Naive B cell (primary cell): Measurements from ENCODE around the gene AHNAK2. TPM values are rescaled to one million over a fixed set of nuclear protein-coding genes. Genes with fewer than 3 reads are reported as not detected.

Experiments
- ATAC-seq, 2 donors: fragments of 150-1000 bp; cut with Tn5 transposase; 2 replicates each; pipeline ENCODE4 v1.10.0; 2021; ENCODE audit warnings: low read depth in 2 of 2, mild to moderate bottlenecking in 2 of 2, moderate library complexity in 2 of 2
- DNase-seq: peaks from one replicate; pipeline ENCODE4 v3.0.0; 2022
- H3K27ac Mint-ChIP-seq, 6 donors: one replicate each; pipeline ENCODE4 v1.8.0; 2020 to 2022; ENCODE audit warnings: mild to moderate bottlenecking in 6 of 6, mixed read lengths in 6 of 6, moderate library complexity in 5 of 6, inconsistent platforms in 2 of 6
- H3K27me3 Mint-ChIP-seq, 3 donors: one replicate each; pipeline ENCODE4 v1.8.0; 2021 to 2022; ENCODE audit warnings: mixed read lengths in 3 of 3, mild to moderate bottlenecking in 1 of 3
- H3K36me3 Mint-ChIP-seq, 2 donors: one replicate each; pipeline ENCODE4 v1.8.0; 2020 to 2022; ENCODE audit warnings: mixed read lengths in 2 of 2, inconsistent platforms in 1 of 2, mild to moderate bottlenecking in 1 of 2
- H3K4me1 Mint-ChIP-seq, 3 donors: one replicate each; pipeline ENCODE4 v1.8.0; 2020 to 2022; ENCODE audit warnings: mixed read lengths in 3 of 3, inconsistent platforms in 1 of 3, mild to moderate bottlenecking in 1 of 3, moderate library complexity in 1 of 3
- H3K4me3 Mint-ChIP-seq, 8 donors: one replicate each; pipeline ENCODE4 v1.8.0; 2020 to 2022; ENCODE audit warnings: mild to moderate bottlenecking in 8 of 8, mixed read lengths in 8 of 8, moderate library complexity in 8 of 8, inconsistent platforms in 2 of 8
- H3K9me3 Mint-ChIP-seq, 7 donors: one replicate each; pipeline ENCODE4 v1.8.0; 2020 to 2022; ENCODE audit warnings: mixed read lengths in 7 of 7, mild to moderate bottlenecking in 5 of 7, inconsistent platforms in 2 of 7, moderate library complexity in 1 of 7
- polyA plus RNA-seq, 6 donors: library from polyadenylated mRNA; unstranded; fragments of 300-500 nt; fragmentation: Illumina TruSeq; gene quantifications; one replicate each; pipeline ENCODE4 v1.2.3, GENCODE V29; 2021; ENCODE audit warnings: low read depth in 6 of 6

Gene AHNAK2
- polyA plus RNA-seq, 6 donors from 2014 or later: 0.63 to 0.92 (median 0.70) TPM; not detected in 1

DNA sequence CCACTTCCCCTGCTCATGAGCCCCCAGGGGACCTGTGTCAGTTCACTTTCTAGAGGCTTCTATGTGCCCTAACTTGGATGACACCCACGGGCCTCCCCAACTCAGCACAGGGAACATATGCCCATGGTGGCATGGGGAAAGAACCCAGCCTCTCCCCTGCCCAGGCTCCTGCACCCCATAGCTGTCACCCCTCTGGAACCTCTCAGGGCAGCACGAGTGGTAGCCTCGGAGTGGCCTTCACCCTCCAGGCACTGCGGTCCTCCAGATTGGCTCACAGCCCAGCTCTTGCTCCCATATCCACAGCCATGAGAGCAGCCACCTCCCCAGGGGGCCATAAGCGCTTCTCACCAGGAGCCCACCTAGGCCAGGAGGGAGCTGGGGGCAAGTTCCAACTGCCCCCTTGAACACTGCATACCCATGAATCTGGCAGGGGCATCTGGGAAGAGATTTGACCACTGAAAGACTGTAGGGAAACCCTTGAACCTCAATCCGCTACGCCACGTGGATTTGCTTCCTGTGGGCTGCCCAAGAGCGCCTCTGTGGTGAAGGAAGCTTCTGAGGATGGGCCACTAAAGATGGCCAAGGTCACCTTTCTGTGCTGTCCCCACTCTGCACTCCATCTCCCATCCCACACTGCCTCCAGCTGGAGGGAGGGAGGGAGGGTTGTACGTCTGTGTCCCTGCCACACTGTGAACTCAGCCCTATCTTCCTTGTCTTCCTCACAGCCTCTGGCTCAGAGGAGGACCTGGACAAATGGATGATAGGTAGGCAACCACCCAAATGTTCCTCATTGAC lies 41.6 kb downstream of the AHNAK2 start:
- H3K4me3 Mint-ChIP-seq: peak overlapping the region in 2 of 8 donors; percentile 26 to 44
- H3K27ac Mint-ChIP-seq: peak overlapping the region in 1 of 6 donors; percentile 49
- DNase-seq (no peak), ATAC-seq (no peak)
- peaks cover 11 to 21% (median 13%) of the 10 kb centered on the region in 3 donors for H3K4me1 Mint-ChIP-seq
- H3K9me3 Mint-ChIP-seq: no peaks in the 10 kb centered on the region
- H3K36me3 Mint-ChIP-seq: no peaks in the 10 kb centered on the region
- peaks cover 0 to 8% (median 0%) of the 10 kb centered on the region in 3 donors for H3K27me3 Mint-ChIP-seq

DNA sequence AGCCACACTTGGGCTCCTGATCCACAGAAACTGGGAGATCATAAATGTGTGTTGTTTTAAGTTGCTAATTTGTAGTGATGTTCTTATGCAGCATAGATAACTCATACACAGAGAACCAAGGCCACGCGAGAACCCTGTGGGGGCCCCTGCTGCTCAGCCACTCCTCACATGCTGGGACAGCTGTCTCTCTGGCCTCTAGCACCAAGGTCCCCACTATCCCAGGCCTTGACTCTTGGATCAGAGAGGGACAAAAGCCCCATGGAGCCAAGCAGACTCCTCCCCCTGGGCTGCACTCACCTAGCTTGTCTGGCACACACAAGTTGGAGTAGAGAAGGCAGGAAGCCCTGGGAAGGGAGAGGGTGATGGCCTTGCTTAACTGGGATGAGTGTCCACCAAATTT lies 42.2 kb downstream of the AHNAK2 start:
- no peaks in the 10 kb centered on the region for H3K36me3 Mint-ChIP-seq
- H3K9me3 Mint-ChIP-seq: no peaks in the 10 kb centered on the region
- no peak for DNase-seq
- no peak for ATAC-seq
- H3K27ac Mint-ChIP-seq: no peak overlapping the region
- peak overlapping the region in 1 of 8 donors; percentile 43 for H3K4me3 Mint-ChIP-seq
- H3K4me1 Mint-ChIP-seq: peaks cover 11 to 21% (median 13%) of the 10 kb centered on the region in 3 donors
- H3K27me3 Mint-ChIP-seq: peaks cover 0 to 8% (median 0%) of the 10 kb centered on the region in 3 donors

DNA sequence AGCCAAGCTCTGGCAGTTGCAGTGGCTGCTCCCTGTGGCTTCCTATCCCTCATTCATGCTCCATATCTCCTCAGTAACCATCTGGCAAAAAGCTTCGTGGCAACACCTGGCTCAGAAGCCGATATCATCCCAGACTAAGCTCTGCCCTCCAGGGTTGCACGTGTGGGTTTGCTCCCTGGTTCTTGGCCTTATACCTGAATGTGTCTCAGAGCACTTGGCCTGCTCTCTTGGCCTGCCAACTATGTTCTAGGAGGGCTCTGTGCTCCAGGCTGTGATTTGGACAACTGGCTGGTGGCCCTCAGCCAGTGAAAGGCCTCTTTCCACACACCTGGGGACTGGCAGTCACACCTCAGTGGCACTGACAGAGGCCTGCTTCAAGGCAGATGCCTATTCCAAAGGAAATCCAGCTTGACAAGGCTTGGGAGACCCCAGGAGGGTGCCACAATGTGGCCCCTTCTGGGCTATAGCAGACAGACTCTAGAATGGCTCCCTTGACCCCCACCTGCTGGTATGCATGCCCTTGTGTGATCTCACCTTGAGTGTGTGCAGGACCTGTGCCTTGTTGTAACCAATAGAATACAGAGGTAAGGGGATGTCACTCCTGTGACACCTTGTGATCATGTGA lies 43.0 kb downstream of the AHNAK2 start:
- DNase-seq (no peak), ATAC-seq (no peak)
- Mint-ChIP-seq H3K4me3 (peak overlapping the region in 6 of 8 donors; percentile 73 to 90 (median 76)), H3K27ac (peak overlapping the region in 4 of 6 donors; percentile 11 to 47 (median 32)), H3K36me3 (no peaks in the 10 kb centered on the region), H3K9me3 (no peaks in the 10 kb centered on the region), H3K27me3 (peaks cover 0 to 8% (median 0%) of the 10 kb centered on the region in 3 donors), H3K4me1 (peaks cover 11 to 21% (median 13%) of the 10 kb centered on the region in 3 donors)

DNA sequence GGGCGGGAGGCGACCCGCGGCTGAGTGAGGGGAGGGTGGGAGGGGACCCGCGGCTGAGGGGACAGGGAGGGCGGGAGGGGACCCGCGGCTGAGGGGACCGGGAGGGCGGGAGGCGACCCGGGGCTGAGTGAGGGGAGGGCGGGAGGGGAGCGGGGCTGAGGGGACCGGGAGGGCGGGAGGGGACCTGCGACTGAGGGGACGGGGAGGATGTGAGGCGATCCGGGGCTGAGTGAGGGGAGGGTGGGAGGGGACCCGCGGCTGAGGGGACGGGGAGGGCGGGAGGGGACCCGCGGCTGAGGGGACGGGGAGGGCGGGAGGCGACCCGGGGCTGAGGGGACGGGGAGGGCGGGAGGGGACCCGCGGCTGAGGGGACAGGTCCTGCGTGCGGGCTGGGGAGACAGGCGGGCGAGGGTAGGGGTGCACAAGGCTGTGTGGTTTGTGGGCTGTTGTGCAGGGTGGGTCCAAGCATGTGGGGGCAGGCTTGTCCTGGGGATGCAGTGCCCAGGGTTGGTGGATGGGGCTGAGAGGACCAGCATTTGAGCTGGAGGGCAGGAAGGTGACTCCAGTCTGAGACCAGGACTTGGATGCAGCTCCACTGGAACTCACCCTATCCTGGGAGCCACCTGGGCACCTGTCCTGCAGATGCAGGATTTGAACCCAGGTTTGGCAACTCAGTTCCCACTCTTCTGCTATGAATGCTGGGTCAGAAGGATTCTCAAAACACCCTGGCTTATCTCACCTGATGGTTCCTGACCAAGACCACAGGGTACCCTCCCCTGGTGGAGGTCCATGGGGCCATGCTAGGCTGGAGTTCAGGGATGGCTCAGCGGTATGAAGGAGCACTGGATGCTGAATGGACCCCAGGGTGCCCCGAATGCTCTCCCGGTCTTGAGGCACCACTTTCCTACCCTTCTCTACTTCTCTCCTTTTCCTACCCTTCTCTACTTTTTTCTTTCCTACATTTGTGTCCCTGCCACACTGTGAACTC lies 44.1 kb downstream of the AHNAK2 start:
- Mint-ChIP-seq H3K27ac (peak overlapping the region in 1 of 6 donors; percentile 47), H3K4me1 (peaks cover 13 to 21% (median 13%) of the 10 kb centered on the region in 3 donors), H3K4me3 (peak overlapping the region in 7 of 8 donors; percentile 30 to 90 (median 75)), H3K36me3 (no peaks in the 10 kb centered on the region), H3K9me3 (no peaks in the 10 kb centered on the region), H3K27me3 (peaks cover 0 to 8% (median 0%) of the 10 kb centered on the region in 3 donors)
- DNase-seq (no peak), ATAC-seq (no peak)

DNA sequence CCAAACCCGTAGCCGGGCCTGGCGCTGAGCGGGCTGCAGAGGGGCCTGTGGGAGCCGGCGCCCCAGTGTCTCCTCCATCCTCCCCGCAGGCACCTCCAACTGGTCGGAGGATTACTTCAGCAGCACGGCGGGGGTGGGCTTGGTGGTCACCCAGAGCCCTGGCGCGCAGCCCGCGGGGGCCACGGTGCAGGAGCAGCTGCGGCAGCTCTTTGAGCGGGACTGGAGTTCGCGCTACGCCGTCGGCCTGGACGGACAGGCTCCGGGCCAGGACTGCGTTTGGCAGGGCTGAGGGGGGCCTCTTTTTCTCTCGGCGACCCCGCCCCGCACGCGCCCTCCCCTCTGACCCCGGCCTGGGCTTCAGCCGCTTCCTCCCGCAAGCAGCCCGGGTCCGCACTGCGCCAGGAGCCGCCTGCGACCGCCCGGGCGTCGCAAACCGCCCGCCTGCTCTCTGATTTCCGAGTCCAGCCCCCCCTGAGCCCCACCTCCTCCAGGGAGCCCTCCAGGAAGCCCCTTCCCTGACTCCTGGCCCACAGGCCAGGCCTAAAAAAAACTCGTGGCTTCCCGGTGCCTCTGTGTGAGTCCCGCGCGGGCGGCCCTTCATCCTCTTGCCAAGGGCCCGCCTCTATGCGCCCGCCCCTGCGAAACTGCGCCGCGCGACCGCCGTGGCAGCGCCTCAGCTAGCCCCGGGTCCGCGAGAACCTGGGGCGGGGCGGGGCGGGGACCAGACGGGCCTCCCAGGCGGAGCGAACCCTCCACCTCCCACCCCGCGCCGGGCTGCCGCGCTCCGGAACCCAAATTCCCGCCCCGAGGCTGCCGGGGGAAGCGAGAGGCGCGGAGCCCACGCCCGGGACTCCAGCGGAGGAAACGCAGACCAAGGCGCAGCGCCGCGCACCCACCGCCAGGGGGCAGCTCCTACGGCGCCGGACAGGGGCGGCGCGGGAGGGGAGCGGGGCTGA lies 45.2 kb downstream of the AHNAK2 start:
- H3K27ac Mint-ChIP-seq: peak overlapping the region in 3 of 6 donors; percentile 28 to 69 (median 29)
- peak overlapping the region in 7 of 8 donors; percentile 56 to 81 (median 72) for H3K4me3 Mint-ChIP-seq
- no peaks in the 10 kb centered on the region for H3K36me3 Mint-ChIP-seq
- H3K4me1 Mint-ChIP-seq: peaks cover 13 to 30% (median 19%) of the 10 kb centered on the region in 3 donors
- DNase-seq (peak; percentile 79), ATAC-seq (peak; percentile 87 to 90)
- H3K9me3 Mint-ChIP-seq: no peaks in the 10 kb centered on the region
- peaks cover 0 to 8% (median 0%) of the 10 kb centered on the region in 3 donors for H3K27me3 Mint-ChIP-seq

DNA sequence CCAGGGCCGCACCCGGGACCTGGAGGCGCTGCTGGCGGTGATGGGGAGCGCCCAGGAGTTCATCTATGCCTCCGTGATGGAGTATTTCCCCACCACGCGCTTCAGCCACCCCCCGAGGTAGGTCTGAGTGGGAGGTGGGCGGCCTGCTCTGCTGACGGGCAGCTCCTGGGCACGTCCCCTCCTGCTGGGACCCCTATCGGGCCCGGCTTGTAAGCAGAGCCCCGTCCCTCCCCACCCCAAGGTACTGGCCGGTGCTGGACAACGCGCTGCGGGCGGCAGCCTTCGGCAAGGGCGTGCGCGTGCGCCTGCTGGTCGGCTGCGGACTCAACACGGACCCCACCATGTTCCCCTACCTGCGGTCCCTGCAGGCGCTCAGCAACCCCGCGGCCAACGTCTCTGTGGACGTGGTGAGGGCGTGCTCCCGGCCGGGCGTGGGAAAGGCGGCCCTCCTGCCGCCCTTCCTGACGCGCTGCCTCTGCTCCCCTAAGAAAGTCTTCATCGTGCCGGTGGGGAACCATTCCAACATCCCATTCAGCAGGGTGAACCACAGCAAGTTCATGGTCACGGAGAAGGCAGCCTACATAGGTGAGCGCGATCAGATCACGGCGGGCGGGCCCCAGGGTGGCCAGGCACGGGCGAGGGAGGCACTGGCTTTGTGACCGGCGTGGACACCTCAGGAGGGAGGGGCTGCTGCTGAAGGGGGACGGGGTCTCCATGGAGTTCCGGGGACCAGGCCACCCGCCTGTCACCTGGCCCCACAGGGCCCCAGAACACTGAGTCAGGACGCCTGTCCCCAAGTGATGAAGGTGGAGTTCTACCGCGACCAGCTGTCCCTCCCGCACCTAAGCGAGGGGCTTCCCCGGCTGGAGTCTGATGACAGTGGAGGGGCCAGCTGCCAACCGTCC lies 46.2 kb downstream of the AHNAK2 start:
- Mint-ChIP-seq H3K36me3 (no peaks in the 10 kb centered on the region), H3K4me1 (peaks cover 20 to 38% (median 26%) of the 10 kb centered on the region in 3 donors), H3K27me3 (peaks cover 0 to 8% (median 0%) of the 10 kb centered on the region in 3 donors), H3K9me3 (no peaks in the 10 kb centered on the region), H3K27ac (no peak overlapping the region), H3K4me3 (peak overlapping the region in 4 of 8 donors; percentile 22 to 51 (median 42))
- ATAC-seq: no peak
- DNase-seq: no peak

DNA sequence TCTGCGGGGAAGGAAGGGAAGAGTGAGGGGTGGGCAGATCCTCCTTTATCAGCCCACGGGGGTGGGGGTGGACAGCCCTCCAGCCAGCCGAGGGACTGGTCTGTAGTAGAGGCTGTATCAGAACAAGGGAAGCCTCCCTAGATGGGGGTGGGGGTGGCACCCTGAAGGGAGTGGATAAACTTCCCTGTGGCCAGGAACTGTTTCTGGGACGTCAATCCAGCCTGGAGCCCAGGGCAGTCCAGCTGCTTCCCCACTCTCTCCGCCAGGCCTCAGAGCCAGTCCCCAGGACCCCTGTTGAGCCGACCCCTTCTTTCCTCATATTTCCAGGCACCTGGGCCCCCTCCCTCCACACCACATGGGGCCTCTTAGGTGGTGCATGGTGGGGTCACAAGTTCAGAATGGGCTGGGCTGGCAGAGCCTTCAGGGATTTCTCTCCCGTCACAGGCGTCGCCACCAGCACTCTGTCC lies 46.8 kb downstream of the AHNAK2 start:
- Mint-ChIP-seq H3K36me3 (no peaks in the 10 kb centered on the region), H3K4me1 (peaks cover 27 to 42% (median 30%) of the 10 kb centered on the region in 3 donors), H3K4me3 (peak overlapping the region in 1 of 8 donors; percentile 43), H3K27me3 (peaks cover 0 to 8% (median 0%) of the 10 kb centered on the region in 3 donors), H3K27ac (no peak overlapping the region), H3K9me3 (no peaks in the 10 kb centered on the region)
- DNase-seq (no peak), ATAC-seq (no peak)

DNA sequence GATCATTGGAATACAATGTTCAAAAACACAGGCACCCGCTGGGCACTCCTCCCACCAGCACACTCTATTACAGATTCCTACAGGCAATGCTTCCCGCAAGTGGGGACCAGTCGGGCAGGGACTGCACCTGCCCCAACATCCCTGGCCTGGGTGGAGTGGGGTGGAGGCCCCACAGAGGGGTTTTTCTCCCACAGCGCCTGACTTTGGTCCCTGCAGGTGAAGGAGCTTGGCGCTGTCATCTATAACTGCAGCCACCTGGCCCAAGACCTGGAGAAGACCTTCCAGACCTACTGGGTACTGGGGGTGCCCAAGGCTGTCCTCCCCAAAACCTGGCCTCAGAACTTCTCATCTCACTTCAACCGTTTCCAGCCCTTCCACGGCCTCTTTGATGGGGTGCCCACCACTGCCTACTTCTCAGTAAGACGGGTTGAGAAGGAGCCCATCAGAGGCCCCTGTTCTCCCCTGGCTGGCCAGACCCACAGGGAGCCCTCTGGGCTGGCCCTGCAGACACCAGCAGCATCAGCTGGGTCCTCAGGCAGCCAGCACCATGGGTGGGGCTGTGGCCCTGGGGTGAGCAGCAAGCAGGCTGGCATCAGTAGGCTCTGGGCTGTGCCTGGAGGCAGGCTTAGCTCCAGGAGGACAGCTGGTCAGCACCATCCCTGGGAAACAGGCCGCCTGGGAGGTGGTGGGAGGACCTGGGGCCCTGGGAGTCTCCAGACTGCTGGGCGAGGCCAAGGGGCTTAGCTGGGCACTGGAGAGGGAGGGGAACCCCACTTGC lies 47.5 kb downstream of the AHNAK2 start:
- no peak overlapping the region for H3K27ac Mint-ChIP-seq
- H3K9me3 Mint-ChIP-seq: no peaks in the 10 kb centered on the region
- H3K27me3 Mint-ChIP-seq: peaks cover 0 to 8% (median 0%) of the 10 kb centered on the region in 3 donors
- no peak for DNase-seq
- peaks cover 27 to 47% (median 31%) of the 10 kb centered on the region in 3 donors for H3K4me1 Mint-ChIP-seq
- H3K4me3 Mint-ChIP-seq: peak overlapping the region in 1 of 8 donors; percentile 43
- no peaks in the 10 kb centered on the region for H3K36me3 Mint-ChIP-seq
- no peak for ATAC-seq

DNA sequence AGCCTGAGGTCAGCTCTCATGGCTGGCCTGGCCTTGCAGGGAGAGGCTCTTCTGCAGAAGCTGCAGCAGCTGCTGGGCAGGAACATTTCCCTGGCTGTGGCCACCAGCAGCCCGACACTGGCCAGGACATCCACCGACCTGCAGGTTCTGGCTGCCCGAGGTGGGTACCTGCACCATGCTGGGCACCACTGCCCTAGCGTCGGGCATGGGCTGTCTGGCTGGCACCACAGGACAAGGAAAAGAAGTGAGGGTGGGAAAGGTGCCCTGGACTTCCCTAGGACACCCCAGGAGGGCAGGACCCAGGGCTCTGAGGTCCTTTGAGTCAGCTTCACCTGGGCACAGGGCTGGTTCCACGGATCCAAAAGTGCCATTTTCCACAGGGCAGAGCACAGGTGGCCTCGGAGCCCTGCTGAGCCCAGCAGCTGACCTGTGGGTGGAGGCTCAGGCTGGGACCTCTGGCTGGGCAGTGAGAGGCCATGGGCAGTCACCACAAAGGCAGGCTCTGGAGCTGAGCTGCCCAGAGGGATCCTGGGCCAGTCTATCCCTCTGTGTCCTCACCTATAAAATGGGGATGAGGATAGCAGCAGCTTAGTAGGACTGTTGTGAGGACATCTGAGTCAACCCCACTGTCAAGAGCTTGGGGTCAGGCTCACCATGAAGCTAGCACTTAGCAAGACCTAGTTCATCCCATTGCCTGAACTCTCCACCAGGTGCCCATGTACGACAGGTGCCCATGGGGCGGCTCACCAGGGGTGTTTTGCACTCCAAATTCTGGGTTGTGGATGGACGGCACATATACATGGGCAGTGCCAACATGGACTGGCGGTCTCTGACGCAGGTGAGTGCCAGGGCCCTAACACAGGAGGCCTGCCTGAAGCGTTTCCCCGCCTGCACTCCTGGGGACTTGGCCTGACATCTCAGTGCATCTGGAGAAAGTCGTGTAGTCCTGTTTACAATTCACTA lies 48.6 kb downstream of the AHNAK2 start:
- Mint-ChIP-seq H3K9me3 (no peaks in the 10 kb centered on the region), H3K36me3 (no peaks in the 10 kb centered on the region), H3K27ac (peak overlapping the region in 1 of 6 donors; percentile 82), H3K4me3 (peak overlapping the region in 4 of 8 donors; percentile 3 to 50 (median 24)), H3K27me3 (peaks cover 0 to 2% (median 0%) of the 10 kb centered on the region in 3 donors), H3K4me1 (peaks cover 29 to 51% (median 32%) of the 10 kb centered on the region in 3 donors)
- no peak for ATAC-seq
- DNase-seq: no peak
